Smooth muscle cell (in vitro differentiated cells): Measurements from ENCODE around the gene MEGF10. TPM values are rescaled to one million over a fixed set of nuclear protein-coding genes. Genes with fewer than 3 reads are reported as not detected.

Experiments
- DNase-seq: peaks from one replicate; lab custom pipeline; 2025; ENCODE audit not compliant: unreplicated experiment; lab: John Stamatoyannopoulos, UW
- H2AFZ ChIP-seq: fragments of 200-600 bp; sonication (generic); 2 replicates; pipeline ENCODE4 v1.6.0; 2016; ENCODE audit warnings: antibody characterized with exemption, low read depth, mild to moderate bottlenecking
- H3F3A ChIP-seq: fragments of 200-600 bp; sonication (generic); 2 replicates; pipeline ENCODE4 v1.6.0; 2017; ENCODE audit warnings: antibody characterized with exemption, low read depth
- H3K27ac ChIP-seq: fragments of 200-600 bp; sonication (generic); 2 replicates; pipeline ENCODE4 v1.5.1; 2016; ENCODE audit warnings: low read depth, mild to moderate bottlenecking
- H3K27me3 ChIP-seq: fragments of 200-600 bp; sonication (generic); 2 replicates; pipeline ENCODE4 v1.6.1; 2016; ENCODE audit warnings: low read depth, mild to moderate bottlenecking
- H3K36me3 ChIP-seq: fragments of 200-600 bp; sonication (generic); 2 replicates; pipeline ENCODE4 v1.5.1; 2016; ENCODE audit warnings: low read depth
- H3K4me1 ChIP-seq: fragments of 200-600 bp; sonication (generic); 2 replicates; pipeline ENCODE4 v1.5.1; 2016; ENCODE audit warnings: low read depth
- H3K4me2 ChIP-seq: fragments of 200-600 bp; sonication (generic); 2 replicates; pipeline ENCODE4 v1.6.0; 2016; ENCODE audit warnings: mild to moderate bottlenecking
- H3K4me3 ChIP-seq: fragments of 200-600 bp; sonication (generic); 2 replicates; pipeline ENCODE4 v1.5.1; 2016; ENCODE audit warnings: mild to moderate bottlenecking
- H3K79me2 ChIP-seq: fragments of 200-600 bp; sonication (generic); 2 replicates; pipeline ENCODE4 v1.6.0; 2016; ENCODE audit warnings: low read depth, mild to moderate bottlenecking
- H3K9ac ChIP-seq: fragments of 200-600 bp; sonication (generic); 2 replicates; pipeline ENCODE4 v1.6.0; 2016; ENCODE audit warnings: low read depth
- H3K9me3 ChIP-seq: fragments of 200-600 bp; sonication (generic); replicated peaks from 2 replicates; pipeline ENCODE4 v1.5.1; 2016; ENCODE audit warnings: low read depth
- H4K20me1 ChIP-seq: fragments of 200-600 bp; sonication (generic); 2 replicates; pipeline ENCODE4 v1.6.0; 2016; ENCODE audit warnings: low read depth
- WGBS: methylation state at CpG from one replicate; pipeline ENCODE4 v1.1.7; 2016; ENCODE audit warnings: low lambda C conversion rate; 5-methylcytosine and 5-hydroxymethylcytosine counted together
- polyA plus RNA-seq: library from polyadenylated mRNA; unstranded; fragments of >200 nt; fragmentation: Nextera tagmentation; extraction: Ambion mirVana; gene quantifications from 2 replicates; pipeline ENCODE4 v1.2.1, GENCODE V29; 2016
- total RNA-seq: library from RNA; depleted of rRNA; stranded (reverse); fragments of >200 nt; gene quantifications from 2 replicates; pipeline ENCODE4 v1.2.3, GENCODE V29; 2014
- TF ChIP-seq, protein P1 (sequence below): fragments of 200-600 bp; sonication (generic); IDR thresholded peaks from 2 replicates; pipeline ENCODE4 v1.5.1; 2017; ENCODE audit warnings: borderline replicate concordance, mild to moderate bottlenecking, antibody characterized with exemption; ENCODE audit not compliant: insufficient read depth, poor library complexity, severe bottlenecking

Gene MEGF10
- total and polyA plus RNA-seq, 2 experiments from 2014 or later = 0.83 to 3.6 TPM

DNA sequence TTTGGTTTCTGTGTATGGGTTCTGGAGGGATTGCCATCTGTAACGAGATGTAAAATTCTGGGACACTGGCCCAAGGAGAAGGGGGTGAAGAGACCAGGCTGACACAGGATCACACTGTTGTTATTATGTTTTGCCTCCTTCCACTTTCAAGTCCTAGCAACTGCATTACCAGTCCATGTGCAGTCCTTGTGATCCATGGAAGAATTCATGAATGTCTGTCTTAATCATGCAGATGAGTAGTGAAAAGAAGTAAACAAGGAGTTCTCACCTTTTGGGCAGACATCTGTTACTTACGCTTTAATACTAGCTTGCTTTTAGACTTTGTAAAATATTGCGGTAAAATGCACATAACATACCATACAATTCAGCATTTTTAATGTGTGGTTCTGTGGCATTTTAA lies 18.3 kb downstream of the MEGF10 start:
- no peaks in the 10 kb centered on the region for H3K79me2 ChIP-seq
- WGBS = 68% methylated on average over 3 of the region's 3 CpGs
- DNase-seq = no peak
- H3K36me3 ChIP-seq = no peaks in the 10 kb centered on the region
- H3F3A ChIP-seq = no peaks in the 10 kb centered on the region
- no peak overlapping the region for H3K27ac ChIP-seq
- no peak overlapping the region for H3K4me3 ChIP-seq
- H3K27me3 ChIP-seq = no peaks in the 10 kb centered on the region
- H3K9ac ChIP-seq = no peak overlapping the region
- H3K4me2 ChIP-seq = no peak overlapping the region
- peaks cover 3% of the 10 kb centered on the region for H3K4me1 ChIP-seq
- TF ChIP-seq, protein P1, sequence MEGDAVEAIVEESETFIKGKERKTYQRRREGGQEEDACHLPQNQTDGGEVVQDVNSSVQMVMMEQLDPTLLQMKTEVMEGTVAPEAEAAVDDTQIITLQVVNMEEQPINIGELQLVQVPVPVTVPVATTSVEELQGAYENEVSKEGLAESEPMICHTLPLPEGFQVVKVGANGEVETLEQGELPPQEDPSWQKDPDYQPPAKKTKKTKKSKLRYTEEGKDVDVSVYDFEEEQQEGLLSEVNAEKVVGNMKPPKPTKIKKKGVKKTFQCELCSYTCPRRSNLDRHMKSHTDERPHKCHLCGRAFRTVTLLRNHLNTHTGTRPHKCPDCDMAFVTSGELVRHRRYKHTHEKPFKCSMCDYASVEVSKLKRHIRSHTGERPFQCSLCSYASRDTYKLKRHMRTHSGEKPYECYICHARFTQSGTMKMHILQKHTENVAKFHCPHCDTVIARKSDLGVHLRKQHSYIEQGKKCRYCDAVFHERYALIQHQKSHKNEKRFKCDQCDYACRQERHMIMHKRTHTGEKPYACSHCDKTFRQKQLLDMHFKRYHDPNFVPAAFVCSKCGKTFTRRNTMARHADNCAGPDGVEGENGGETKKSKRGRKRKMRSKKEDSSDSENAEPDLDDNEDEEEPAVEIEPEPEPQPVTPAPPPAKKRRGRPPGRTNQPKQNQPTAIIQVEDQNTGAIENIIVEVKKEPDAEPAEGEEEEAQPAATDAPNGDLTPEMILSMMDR = no peak
- no peak overlapping the region for H2AFZ ChIP-seq
- H4K20me1 ChIP-seq = no peaks in the 10 kb centered on the region
- no peaks in the 10 kb centered on the region for H3K9me3 ChIP-seq

- WGBS = 95% methylated on average over 2 of the region's 2 CpGs
Observed at GRCh38 chr5:127311349-127311748, 20.8 kb downstream of the MEGF10 start.

DNA sequence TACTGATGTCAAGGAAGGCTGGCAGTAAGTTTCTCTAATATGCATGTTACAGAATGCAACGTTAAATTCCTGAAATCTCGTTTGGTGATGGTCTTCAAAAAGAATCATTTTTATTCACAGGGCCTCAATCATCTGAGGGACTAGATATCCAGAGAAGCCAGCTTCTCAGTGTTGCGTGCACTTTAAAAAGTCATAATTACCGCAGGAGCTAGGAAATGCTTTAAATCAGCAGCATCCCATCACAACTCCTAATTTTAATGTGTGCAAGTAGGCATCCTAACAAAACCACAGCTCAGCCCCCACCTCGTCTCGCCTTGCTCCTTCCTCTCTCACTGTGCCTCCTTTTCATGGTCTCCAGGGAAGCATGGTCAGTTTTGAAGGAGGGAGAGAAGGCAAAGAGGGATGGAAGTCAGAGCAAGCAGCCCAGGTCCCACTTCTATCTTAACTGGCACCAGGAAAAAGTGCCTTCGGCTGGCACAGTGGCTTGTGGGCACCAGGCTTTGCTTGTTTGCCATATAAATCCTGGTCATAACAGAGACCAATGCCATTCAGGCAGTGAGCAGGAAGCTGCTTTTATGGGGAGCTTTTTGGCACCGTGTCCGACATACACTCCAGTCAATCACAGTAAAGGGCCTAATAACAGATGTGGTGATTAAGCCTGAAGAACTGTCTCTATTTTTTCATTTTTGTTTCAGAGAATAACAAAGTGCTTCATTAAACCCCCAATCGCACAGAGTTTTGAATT lies 21.4 kb downstream of the MEGF10 start:
- WGBS = 66% methylated on average over 10 of the region's 10 CpGs
- H3K4me2 ChIP-seq = no peak overlapping the region

More at GRCh38 chr5:127311349-127311748, 20.8 kb downstream of the MEGF10 start:
- no peak for DNase-seq
- H4K20me1 ChIP-seq = no peaks in the 10 kb centered on the region
- no peaks in the 10 kb centered on the region for H3K36me3 ChIP-seq
- H3K4me2 ChIP-seq = no peak overlapping the region
- H3K27ac ChIP-seq = no peak overlapping the region
- TF ChIP-seq, protein P1 = no peak
- H3K4me3 ChIP-seq = no peak overlapping the region
- peaks cover 3% of the 10 kb centered on the region for H3K4me1 ChIP-seq
- no peaks in the 10 kb centered on the region for H3K9me3 ChIP-seq
- H3F3A ChIP-seq = no peaks in the 10 kb centered on the region
- H2AFZ ChIP-seq = no peak overlapping the region
- H3K9ac ChIP-seq = no peak overlapping the region
- H3K79me2 ChIP-seq = no peaks in the 10 kb centered on the region
- no peaks in the 10 kb centered on the region for H3K27me3 ChIP-seq

More for the DNA sequence above, 21.4 kb downstream of the MEGF10 start:
- Histone ChIP-seq H3K27ac (no peak overlapping the region), H3K4me3 (no peak overlapping the region), H2AFZ (no peak overlapping the region), H3F3A (no peaks in the 10 kb centered on the region), H4K20me1 (no peaks in the 10 kb centered on the region), H3K79me2 (no peaks in the 10 kb centered on the region), H3K36me3 (no peaks in the 10 kb centered on the region), H3K27me3 (no peaks in the 10 kb centered on the region), H3K4me1 (peaks cover 3% of the 10 kb centered on the region), H3K9me3 (no peaks in the 10 kb centered on the region), H3K9ac (no peak overlapping the region)
- TF ChIP-seq, protein P1 = no peak
- DNase-seq = no peak
